Daoy (cell line): ENCODE data around the gene IFTAP. TPM values are rescaled to one million over a fixed set of nuclear protein-coding genes. Genes with fewer than 3 reads are reported as not detected.
A peak's percentile ranks its signal among the peaks of the same experiment; 100 is the strongest.
"Not testable (repeated sequence)": the region's sequence is repeated elsewhere in the genome, so short reads cannot be mapped to it uniquely, and the experiment has no call there.

ENCODE experiments used
- DNase-seq: peaks from one replicate; pipeline ENCODE4 v3.0.0-alpha.2; 2015; ENCODE audit warnings: low read depth
- total RNA-seq: library from RNA; depleted of rRNA; stranded (reverse); fragments of >200 nt; shearing (Covaris generic); gene quantifications from 2 replicates; pipeline ENCODE4 v1.2.3, GENCODE V29; 2014; rRNA removed

Gene IFTAP, protein sequence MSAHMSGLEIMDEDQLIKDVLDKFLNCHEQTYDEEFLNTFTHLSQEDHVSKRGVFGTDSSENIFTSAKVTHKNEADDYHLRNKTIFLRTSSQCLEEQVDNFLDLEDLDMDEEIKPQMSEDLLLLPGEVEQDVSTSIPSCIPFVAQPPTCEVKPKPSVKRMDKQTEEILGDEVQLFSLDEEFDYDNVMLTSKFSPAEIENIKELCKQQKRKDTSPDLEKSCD
- 21.6 and 31.7 TPM in 2 replicates for total RNA-seq

DNA sequence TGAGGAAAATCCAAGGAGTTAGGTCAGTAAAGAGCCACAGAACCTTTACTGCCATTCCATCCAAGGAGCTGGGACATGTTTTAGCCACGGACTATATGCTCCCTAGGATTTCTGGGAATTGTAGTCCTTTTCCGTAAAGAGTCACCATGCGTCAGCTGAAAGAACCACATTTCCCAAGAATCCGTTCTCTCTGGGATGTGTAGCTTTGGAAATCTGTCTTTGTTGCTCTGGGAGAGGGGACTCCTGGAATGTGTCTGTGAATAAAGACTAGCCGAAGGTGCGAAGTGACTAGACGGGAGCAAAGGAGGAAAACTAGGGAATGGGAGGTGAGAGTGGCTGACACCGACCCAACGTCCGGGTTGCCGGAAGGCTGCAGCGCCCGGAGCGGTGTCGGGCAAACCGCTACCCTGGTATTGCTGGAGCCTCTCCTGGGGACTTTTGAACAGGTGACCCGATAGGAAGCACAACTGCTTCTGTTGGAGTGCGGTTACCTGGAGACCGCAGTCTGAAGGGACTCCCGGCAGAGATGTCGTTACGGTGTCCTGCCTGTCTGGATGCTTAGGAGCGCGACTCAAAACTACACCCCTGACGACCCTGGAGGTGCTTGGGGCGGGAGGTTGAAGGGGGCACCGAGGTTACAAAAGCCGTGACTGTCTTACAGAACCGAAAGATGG lies at the start of gene IFTAP:
Gene IFTAP, plus strand, starts transcription at position 187 of the 674 bp plus-strand sequence. CDS start 15,602 bp downstream, outside the sequence.
- DNase-seq: peak; percentile 85

DNA sequence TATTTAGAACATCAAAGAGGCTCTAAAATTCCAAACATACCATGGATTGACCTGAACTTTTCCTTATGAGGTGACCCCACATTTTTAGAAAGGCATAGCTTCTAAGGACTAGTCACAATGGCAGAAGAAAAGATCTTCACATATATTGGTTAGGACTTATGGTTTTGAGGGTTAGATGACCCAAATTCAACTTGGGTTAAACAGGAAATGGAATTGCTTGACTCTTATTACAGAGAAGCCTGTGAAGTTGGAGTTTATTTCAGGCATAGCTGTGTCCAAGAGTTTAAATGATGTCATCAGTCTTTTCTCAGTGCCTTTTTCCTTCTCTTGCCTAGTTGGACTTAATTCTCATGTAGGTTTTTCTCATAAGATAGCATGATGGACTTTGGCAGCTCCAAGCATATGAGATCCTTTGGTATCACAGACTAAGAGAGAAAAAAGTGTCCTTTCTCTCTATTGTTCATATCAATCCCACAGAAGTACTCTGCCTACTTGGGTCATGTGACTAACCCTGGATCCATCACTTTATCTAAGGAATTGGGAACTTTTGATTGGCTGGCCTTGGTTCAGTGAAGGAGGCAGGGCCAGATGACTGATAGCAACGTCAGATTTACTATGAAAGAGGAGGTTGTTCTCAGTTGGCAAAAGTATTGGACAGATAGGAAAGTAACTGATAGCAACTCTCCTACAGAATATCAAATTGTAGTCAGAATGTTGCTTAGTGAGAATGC lies 43.8 kb upstream of the IFTAP start:
- DNase-seq: no peak

DNA sequence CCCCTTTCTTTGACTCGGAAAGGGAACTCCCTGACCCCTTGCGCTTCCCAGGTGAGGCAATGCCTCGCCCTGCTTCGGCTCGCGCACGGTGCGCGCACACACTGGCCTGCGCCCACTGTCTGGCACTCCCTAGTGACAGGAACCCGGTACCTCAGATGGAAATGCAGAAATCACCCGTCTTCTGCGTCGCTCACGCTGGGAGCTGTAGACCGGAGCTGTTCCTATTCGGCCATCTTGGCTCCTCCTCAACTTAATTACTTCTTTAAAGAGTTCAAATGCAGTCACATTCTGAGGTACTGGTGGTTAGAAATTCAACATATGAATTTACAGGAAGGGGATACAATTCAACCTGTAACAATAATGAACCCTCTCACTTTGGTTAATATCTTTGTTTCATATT lies 36.9 kb upstream of the IFTAP start:
- not testable (repeated sequence) for DNase-seq

DNA sequence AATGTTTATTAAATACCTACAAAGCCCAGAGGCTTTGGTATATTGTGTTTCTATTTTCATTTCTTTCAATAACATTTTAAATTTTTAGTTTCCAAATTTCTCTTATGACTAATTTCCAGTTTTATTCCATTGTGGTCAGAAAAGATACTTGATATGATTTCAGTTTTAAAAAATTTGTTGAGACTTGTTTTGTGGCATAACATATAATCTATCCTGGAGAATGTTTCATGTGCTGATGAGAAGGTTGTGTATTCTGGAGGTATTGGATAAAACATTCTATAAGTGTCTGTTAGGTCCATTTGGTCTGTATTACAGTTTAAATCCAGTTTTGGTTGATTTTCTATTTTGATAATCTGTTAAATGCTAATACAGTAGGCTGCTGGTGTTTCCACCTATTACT lies 36.3 kb upstream of the IFTAP start:
- DNase-seq: no peak

DNA sequence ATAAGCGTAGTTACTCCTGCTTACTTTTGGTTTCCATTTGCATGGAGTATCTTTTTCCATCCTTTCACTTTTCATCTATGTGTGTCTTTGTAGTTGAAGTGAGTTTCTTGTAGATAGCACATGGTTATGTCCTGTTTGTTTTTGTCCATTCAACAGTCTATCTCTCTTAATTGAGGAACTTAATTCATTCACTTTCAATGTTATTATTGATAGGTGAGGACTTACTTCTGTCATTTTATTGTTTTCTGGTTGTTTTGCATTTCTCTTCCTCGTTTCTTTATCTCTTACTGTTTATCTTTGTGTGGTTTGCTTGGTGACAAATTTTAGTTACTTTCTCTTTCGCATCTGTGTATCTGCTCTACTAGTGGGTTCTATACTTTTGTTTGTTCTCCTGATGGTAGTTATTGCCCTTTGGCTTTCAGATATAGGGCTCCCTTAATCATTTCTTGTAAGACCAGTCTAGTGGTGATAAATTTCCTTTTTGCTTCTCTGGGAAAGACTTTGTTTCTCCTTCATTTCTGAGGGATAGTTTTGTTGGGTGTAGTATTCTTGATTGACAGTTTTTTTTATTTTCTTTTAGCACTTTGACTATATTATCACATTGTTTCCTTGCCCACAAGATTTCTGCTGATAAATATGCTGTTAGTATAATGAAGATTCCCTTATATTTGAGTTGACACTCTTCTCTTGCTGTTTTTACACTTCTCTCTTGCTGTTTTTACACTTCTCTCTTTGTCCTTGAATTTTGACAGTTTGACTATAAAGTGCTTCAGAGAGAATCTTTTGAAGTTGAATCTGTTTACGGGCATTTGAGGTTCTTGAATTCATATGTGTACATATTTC lies 35.5 kb upstream of the IFTAP start:
- DNase-seq: no peak

DNA sequence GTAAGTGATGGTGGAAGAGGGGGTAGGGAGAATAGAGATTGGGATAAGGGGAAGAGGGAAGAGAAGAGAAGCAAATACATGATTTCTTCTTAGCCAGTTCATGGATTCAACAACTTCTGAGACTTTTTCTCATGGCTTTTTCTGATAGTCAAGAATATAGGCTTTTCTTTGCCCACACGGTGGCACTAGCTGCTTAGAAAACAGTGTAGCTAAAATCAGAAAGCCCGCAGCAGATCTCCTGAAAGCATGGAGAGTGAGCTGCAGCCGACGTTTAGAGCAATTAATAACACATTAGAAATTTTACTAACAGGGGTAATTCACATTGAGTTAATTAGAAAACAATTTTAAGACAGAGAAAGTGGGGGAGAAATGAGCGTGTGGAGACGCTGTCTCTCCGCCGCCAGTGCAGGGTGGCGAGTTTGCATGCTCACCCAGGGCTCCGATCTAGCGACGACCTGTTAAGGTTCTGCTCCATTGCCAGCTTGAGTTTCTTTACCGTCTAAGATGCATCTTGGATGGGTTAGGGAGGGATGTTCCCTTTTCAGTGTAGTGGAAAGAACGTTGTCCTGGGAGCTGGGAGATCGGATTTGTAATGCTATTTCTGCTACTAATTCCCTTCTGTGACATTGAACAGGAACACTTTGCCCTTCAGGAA lies 29.8 kb upstream of the IFTAP start:
- DNase-seq: peak; percentile 58

DNA sequence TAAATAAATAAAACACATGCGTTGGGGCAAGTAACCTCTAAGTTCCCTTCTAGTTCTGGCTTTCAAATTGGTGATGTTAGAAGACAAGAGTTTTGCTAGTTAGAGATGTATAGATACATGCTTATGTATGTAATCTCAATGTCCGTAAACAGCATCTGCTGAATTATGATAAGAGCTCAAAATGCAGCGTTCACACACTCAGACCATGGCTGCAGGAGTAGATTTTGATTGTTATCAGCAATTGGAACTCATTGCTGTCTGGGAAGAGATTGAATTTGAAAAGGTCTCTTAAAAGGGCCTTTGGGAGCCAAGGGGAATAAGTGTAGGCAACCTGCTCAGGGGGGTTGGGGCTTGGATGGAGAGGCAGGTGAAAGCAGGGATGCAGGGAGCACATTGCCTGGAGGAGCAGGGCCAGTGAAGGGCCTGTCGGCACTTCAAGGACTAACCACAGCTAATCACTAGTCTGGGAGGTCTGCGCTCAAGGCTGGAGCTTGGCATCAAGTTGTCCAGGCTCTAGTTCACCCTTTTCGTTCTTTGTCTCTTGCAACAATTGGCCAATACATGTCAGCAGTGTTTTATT lies 29.2 kb upstream of the IFTAP start:
- DNase-seq: no peak

DNA sequence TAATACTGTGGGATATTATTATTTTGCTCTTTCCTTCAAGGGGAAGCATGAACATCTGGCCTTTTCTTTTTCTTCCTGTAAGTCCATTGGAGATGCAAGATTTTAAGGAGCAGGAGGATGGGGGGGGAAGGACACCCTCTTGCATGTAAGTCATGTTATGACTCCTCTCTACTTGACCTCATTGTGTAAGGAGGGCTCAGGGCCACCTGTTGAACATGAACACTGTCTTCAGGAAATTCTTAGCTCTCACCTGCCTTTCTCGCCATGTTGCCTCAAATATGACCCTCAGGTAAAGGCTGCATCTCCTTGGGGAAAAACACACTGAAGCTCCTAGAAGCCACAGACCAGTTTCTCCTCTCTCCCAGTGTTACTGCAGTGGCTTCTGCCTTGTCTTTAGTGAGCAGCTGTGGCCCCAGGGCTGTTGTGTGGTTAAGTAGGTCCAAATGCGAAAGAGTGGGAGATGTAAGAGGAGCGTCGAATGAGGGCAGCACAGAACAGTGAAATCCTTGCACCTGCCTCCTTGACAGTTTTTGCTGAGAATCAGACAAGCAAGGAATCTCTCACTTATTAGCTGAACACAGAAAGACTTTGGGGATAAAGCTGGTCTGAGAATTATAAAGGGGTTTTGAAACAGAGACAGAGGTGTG lies 27.8 kb upstream of the IFTAP start:
- no peak for DNase-seq

DNA sequence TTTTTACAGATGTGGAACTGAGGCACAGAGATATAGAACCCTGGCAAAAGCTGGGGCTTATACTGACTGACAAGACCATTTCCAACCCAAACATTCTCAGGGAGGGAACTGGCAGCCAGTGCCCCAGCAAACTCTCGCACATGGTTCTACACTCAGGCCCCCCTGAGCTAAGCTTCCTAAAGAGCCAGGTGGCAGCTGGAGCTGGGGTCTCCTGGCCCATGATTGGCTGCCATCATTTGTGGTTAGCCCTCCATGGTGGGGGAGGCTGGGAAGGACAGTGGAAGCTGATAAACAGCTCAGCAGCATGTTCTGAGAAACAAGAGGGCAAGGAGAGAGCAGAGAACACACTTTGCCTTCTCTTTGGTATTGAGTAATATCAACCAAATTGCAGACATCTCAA lies 26.6 kb upstream of the IFTAP start, which contains the start of gene RAG1:
Gene RAG1, plus strand, starts transcription at position 314 of the 400 bp plus-strand sequence. CDS start 5,298 bp downstream, outside the sequence.
- DNase-seq: no peak

DNA sequence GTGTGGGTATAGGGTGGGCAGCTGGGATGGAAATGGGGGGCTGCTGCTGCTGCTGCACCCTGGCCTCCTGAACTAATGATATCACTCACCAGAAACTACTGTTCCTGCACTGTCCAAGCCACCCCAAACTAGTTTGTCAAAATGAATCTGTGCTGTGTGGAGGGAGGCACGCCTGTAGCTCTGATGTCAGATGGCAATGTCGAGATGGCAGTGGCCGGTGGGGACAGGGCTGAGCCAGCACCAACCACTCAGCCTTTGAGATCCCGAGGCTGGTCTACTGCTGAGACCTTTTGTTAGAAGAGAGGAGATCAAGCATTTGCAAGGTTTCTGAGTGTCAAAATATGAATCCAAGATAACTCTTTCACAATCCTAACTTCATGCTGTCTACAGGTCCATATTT lies 25.2 kb upstream of the IFTAP start:
- DNase-seq: no peak

DNA sequence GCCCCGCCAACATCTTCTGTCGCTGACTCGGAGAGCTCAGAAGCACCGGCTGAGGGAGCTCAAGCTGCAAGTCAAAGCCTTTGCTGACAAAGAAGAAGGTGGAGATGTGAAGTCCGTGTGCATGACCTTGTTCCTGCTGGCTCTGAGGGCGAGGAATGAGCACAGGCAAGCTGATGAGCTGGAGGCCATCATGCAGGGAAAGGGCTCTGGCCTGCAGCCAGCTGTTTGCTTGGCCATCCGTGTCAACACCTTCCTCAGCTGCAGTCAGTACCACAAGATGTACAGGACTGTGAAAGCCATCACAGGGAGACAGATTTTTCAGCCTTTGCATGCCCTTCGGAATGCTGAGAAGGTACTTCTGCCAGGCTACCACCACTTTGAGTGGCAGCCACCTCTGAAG lies 19.8 kb upstream of the IFTAP start:
- no peak for DNase-seq

DNA sequence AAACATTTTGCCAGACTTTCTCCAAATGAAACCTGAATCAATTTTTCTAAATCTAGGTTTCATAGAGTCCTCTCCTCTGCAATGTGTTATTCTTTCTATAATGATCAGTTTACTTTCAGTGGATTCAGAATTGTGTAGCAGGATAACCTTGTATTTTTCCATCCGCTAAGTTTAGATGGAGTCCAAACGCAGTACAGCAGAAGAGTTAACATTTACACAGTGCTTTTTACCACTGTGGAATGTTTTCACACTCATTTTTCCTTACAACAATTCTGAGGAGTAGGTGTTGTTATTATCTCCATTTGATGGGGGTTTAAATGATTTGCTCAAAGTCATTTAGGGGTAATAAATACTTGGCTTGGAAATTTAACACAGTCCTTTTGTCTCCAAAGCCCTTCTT lies 16.9 kb upstream of the IFTAP start:
- no peak for DNase-seq

DNA sequence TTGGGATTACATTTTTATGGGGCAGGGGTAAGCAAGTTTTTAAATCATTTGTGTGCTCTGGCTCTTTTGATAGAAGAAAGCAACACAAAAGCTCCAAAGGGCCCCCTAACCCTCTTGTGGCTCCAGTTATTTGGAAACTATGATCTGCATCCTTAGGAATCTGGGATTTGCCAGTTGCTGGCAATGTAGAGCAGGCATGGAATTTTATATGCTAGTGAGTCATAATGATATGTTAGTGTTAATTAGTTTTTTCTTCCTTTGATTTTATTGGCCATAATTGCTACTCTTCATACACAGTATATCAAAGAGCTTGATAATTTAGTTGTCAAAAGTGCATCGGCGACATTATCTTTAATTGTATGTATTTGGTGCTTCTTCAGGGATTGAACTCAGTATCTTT lies 16.4 kb upstream of the IFTAP start:
- peak; percentile 52 for DNase-seq

DNA sequence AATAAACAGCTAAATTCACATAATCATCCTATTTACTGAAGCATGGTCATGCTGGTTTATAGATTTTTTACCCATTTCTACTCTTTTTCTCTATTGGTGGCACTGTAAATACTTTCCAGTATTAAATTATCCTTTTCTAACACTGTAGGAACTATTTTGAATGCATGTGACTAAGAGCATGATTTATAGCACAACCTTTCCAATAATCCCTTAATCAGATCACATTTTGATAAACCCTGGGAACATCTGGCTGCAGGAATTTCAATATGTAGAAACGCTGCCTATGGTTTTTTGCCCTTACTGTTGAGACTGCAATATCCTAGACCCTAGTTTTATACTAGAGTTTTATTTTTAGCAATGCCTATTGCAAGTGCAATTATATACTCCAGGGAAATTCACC lies 15.8 kb upstream of the IFTAP start:
- no peak for DNase-seq

DNA sequence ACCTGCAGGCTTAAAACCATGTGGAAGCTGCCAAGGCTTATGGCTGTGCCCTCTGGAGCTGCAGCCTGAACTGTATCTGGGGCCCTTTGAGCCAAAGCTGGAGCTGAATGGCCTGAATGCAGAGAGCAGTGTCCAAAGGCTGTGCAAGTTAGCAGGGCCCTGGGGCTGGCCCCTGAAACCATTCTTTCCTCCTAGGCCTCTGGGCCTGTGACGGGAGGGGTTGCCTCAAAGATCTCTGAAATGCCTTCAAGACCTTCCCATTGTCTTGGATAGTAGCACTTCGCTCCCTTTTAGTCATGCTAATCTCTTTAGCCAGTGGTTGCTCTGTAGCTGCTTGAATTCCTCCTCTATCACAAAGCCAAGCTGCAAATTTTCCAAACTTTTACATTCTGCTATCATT lies 12.8 kb upstream of the IFTAP start:
- DNase-seq: no peak

DNA sequence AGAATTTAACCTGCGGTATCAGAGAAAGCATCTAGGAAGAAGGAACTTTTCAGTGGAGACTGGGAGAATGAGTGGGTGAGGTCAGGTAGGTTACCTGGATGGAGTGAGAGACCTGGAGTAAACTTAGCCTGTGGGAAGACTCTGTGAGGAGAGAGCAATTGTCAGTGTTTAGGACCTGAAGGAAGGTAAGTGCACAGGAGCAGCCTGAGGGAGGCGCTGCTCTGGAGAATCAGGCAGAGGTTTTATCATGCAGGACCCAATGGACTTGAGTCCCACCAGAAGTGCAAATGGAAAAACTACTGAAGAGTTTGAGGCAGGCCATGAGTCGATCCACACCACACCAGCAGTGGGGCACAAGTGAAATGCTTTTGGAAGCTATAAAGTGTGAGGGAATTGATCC lies 10.6 kb upstream of the IFTAP start:
- DNase-seq: no peak

DNA sequence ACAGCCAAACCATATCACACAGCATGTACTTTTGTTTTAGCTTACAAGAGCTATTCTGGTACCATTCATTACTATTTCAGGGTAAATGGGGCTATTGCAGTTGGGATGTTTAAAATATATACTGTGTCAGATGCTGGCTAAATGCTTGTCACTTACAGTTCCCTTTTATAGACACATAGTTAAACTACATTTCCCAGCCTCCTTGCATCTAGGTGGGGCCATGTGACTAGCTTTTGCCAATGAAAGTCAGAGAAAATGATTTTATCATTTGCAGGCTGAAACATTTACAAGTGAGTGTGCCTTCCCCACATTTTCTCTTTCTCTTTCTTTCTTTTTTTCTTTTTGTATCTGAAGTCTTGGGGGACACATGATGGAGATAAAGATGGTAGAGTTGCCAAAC lies 7.8 kb upstream of the IFTAP start:
- no peak for DNase-seq

DNA sequence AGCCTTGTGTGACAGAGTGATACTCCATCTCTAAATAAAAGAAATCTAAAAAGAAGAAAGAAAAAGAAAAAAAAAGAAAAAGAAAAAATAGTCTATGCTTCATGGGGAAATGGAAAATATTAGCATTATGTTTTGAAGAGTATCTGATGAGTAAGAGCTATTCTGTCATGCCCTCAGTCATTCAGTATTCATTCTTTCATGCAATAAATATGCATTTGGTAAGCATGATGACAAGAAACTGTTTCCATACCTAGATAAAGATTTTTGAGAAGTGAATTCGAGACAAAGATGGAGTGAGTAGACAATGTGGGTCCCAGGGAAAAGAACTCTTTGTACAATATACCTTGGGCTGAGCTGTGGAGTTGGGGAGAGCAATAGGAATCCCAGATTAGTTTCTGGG lies 6.2 kb upstream of the IFTAP start:
- no peak for DNase-seq

DNA sequence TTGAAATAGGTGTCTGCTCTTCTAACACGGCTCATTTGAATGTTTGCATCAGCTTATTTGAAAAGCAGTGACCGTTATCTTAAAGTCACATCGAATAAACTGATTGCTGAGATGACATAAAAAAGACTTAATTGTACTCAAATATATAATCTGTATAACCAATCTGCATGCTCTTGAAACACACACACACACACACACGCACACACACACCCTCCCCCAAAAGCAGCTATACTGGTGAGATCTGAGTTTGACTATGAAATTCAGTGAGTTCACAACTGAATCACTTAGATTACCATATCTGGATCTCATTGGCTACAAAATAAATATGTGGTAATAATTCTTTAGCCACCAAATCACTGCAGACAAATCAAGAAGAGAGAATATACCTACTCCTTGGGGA lies 3.8 kb upstream of the IFTAP start:
- DNase-seq: no peak

DNA sequence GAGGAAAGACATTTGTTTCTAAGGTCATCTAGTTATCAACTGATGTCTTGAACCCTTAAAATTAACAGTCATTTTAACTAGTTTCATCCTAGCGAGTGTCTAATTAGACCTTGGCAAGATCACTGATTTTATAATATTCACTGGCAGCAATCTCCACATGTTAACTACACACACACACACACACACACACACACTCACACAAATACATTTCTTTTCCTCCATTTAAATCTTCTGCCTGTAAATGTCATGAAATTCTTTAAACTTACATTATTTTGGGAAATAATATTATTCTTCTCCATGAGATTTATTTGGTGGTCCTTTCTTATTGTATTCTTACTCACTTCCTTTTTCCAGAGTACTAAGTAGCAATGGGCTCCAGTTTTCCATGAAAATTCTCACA lies 2.9 kb upstream of the IFTAP start:
- no peak for DNase-seq

DNA sequence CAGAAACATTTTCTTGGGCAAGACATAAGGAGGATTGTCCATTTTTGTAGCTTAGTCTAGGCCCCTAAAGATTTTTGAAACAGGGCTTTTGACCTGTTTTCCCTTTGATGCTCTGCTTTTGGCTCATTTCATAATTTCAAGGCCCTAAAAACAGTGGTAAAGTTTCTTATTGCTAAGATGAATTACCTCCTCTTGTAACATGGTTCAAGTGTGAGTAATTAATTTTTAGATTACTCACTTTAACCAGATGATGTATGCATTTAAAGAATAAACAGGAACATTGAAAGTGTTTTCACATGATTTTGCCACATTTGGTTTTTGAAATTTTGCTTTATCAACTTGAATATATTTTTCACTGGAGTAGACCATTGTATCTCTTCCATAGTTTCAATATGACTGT lies 2.6 kb downstream of the IFTAP start:
- DNase-seq: no peak
